Measurements from ENCODE around the gene TPO.
"Not testable (repeated sequence)": the region's sequence is repeated elsewhere in the genome, so short reads cannot be mapped to it uniquely, and the experiment has no call there.

TPO gene

DNA sequence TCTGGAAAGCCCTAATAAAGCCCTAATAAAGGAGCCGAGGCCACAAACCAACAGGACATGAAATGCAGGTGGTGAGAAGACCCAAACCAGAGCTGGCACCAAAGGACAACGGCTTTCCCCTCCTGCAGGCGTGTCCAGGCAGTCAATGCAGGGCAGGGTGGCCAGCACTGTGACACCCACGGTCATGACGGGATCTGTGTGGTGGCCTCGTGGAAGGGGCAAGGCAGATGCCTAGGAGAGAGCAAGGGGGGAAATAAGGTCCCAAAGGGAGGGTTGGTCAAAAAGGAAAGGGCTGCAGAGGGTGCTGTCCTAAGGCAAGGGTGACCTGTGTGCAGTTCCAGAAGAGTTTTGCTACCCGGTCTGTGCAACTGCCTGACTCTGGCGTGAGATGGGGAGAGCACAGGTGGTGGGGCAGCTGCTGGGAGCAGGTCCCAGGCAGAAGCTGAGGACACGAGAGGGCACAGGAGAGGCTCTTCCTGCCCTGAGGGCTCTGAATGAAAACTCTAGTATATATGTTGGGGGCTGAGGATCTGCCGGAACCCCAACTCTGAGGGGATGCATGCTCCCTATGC is 156.7 kb downstream of the TPO start:
- H3K27me3 ChIP-seq: peaks cover 0 to 13% of the 10 kb centered on the region in 2 donors
- H3K36me3 ChIP-seq: no peaks in the 10 kb centered on the region
- DNase-seq: no peak
- H3K27ac ChIP-seq: no peak overlapping the region
- TF ChIP-seq, protein P1, sequence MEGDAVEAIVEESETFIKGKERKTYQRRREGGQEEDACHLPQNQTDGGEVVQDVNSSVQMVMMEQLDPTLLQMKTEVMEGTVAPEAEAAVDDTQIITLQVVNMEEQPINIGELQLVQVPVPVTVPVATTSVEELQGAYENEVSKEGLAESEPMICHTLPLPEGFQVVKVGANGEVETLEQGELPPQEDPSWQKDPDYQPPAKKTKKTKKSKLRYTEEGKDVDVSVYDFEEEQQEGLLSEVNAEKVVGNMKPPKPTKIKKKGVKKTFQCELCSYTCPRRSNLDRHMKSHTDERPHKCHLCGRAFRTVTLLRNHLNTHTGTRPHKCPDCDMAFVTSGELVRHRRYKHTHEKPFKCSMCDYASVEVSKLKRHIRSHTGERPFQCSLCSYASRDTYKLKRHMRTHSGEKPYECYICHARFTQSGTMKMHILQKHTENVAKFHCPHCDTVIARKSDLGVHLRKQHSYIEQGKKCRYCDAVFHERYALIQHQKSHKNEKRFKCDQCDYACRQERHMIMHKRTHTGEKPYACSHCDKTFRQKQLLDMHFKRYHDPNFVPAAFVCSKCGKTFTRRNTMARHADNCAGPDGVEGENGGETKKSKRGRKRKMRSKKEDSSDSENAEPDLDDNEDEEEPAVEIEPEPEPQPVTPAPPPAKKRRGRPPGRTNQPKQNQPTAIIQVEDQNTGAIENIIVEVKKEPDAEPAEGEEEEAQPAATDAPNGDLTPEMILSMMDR (IDR thresholded peaks at IDR 0.05): no peak
- no peak overlapping the region for H3K4me3 ChIP-seq
- no peaks in the 10 kb centered on the region for H3K4me1 ChIP-seq
- intact Hi-C loops (cut with DNase I; ENCODE audit: low total_unique reads): no loop called here
- no peaks in the 10 kb centered on the region for H3K9me3 ChIP-seq

DNA sequence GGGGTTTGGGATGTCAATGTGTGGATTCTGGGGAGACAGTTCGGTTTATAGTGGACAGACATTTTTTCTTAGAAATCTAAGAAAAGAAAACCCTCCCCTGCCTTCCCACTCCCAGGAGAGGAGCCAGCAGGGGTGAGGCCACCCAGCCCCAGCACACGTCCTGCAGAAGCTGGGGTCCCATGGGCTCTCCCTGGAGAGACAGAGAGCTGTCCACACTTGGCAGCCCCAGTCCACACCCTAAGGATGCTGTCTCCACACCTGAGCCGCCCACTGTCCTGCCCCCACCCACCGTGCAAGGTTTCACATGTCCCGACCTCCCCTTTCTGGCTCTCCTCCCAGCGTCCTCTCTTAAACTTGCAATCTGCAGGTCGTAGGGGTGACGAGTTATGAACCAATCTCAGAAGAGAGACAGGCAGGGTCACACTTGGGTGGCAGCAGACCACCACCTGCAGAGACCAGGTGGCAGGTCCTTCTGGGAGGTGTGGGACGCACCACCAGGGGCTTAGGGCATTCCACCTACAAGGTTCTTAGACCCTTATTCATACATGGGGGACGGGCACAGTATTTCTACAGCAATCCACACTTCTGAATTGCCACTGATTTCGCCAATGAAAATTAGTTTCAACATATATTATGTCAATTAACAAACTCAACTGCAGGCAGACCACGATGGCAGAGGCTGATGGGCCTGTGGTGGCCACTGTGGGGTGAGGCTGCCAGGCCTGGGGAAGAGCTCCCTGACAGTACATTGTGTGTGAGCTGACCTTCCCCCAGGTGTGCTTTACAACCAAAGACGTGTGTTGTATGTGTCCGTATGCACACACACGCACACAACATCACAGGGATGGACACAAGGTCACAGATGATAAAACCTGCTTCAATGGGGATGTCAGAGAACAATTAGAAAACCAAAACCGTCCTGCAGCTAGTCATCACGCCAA is 158.5 kb downstream of the TPO start:
- intact Hi-C loops (cut with DNase I; ENCODE audit: low total_unique reads): no loop called here
- no peaks in the 10 kb centered on the region for H3K9me3 ChIP-seq
- no peak overlapping the region for H3K27ac ChIP-seq
- TF ChIP-seq, protein P1 (IDR thresholded peaks at IDR 0.05): no peak
- DNase-seq: no peak
- no peaks in the 10 kb centered on the region for H3K4me1 ChIP-seq
- H3K36me3 ChIP-seq: no peaks in the 10 kb centered on the region
- H3K27me3 ChIP-seq: peaks cover 0 to 13% of the 10 kb centered on the region in 2 donors
- H3K4me3 ChIP-seq: no peak overlapping the region

DNA sequence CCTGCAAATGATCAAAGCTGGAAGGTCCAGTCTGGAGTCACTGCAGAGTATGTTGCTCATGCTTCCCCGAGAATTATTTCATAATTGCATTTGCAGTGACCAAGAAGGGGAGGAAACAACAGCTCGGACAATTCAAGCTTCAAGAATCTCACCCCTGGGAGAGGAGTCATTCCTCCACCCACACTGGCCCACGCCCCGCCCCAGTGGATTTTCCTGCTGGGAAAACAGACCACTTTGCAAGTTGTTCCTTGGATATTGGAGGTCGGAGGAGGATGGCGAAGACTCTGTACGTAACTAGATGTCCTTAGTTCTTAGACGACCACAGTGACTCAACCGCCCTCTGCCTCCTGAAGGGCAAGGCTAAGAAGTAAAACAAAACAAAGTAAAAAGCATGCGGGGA is 159.4 kb downstream of the TPO start:
- no peak for DNase-seq
- Histone ChIP-seq H3K4me3 (no peak overlapping the region), H3K27ac (no peak overlapping the region), H3K36me3 (no peaks in the 10 kb centered on the region), H3K9me3 (no peaks in the 10 kb centered on the region), H3K27me3 (peaks cover 0 to 13% of the 10 kb centered on the region in 2 donors), H3K4me1 (no peaks in the 10 kb centered on the region)
- intact Hi-C loops (cut with DNase I; ENCODE audit: low total_unique reads): no loop called here
- TF ChIP-seq, protein P1 (IDR thresholded peaks at IDR 0.05): no peak

DNA sequence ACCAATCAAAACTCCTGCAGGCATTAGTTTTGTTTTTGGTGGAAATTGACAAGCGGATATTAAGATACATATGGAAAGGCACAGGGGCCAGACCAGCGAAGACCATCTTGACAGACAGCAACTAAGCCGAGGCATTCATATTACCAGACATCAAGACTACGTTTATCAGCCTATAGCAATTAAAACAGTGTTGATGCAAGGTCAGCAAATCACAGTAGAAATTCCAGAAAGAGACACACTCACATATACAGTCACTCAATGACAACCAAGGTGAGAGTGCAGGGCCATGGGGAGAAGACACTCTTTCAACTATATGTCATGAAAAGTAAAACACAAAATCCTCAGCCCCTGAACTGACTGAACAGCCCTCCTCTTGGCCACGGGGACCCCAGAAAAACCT is 164.6 kb downstream of the TPO start:
- H3K9me3 ChIP-seq: no peaks in the 10 kb centered on the region
- H3K4me1 ChIP-seq: no peaks in the 10 kb centered on the region
- H3K36me3 ChIP-seq: no peaks in the 10 kb centered on the region
- no peak overlapping the region for H3K27ac ChIP-seq
- intact Hi-C loops (cut with DNase I; ENCODE audit: low total_unique reads): no loop called here
- TF ChIP-seq, protein P1 (IDR thresholded peaks at IDR 0.05): no peak
- no peak for DNase-seq
- H3K27me3 ChIP-seq: peaks cover 0 to 4% of the 10 kb centered on the region in 2 donors
- no peak overlapping the region for H3K4me3 ChIP-seq

DNA sequence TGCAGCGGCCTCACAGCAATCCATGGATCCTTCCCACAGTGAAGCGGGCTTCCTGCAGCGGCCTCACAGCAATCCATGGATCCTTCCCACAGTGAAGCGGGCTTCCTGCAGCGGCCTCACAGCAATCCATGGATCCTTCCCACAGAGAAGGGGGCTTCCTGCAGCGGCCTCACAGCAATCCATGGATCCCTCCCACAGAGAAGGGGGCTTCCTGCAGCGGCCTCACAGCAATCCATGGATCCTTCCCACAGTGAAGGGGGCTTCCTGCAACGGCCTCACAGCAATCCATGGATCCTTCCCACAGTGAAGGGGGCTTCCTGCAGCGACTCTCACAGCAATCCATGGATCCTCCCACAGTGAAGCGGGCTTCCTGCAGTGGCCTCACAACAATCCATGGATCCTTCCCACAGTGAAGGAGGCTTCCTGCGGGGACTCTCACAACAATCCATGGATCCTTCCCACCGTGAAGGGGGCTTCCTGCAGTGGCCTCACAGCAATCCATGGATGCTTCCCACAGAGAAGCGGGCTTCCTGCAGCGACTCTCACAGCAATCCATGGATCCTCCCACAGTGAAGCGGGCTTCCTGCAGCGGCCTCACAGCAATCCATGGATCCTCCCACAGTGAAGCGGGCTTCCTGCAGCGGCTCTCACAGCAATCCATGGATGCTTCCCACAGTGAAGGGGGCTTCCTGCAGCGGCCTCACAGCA is 168.1 kb downstream of the TPO start:
- H3K4me1 ChIP-seq; intact Hi-C loops (cut with DNase I; ENCODE audit: low total_unique reads); H3K27ac ChIP-seq; H3K9me3 ChIP-seq; H3K4me3 ChIP-seq; H3K27me3 ChIP-seq; H3K36me3 ChIP-seq: not testable (repeated sequence)
- DNase-seq: peak in 1 of 2 donors; percentile 7
